ENCODE results near the gene RBM20. TPM values are rescaled to one million over a fixed set of nuclear protein-coding genes. Genes with fewer than 3 reads are reported as not detected.
"Not testable (repeated sequence)": the region's sequence is repeated elsewhere in the genome, so short reads cannot be mapped to it uniquely, and the experiment has no call there.

Gene RBM20
- total and polyA plus RNA-seq, 12 donors: 0.07 to 2.3 (median 0.28) TPM; not detected in 2

- intact Hi-C loops (cut with DNase I): no loop called here
- DNase-seq: no peak
- WGBS, 4 donors: 78 to 85% (median 81%) methylated on average over 10 of the region's 10 CpGs
- H3K9me3 ChIP-seq (replicated peaks in 1 of 3): no peaks in the 10 kb centered on the region
- no peak overlapping the region for H3K27ac ChIP-seq
- H3K27me3 ChIP-seq: no peaks in the 10 kb centered on the region
- TF ChIP-seq POLR2A (IDR thresholded peaks at IDR 0.05) (no peak), CTCF (IDR thresholded peaks at IDR 0.05) (no peak)
- no peak overlapping the region for H3K4me3 ChIP-seq
- no peaks in the 10 kb centered on the region for H3K4me1 ChIP-seq (replicated peaks in 1 of 2)
- no peaks in the 10 kb centered on the region for H3K36me3 ChIP-seq (replicated peaks in 1 of 2)
These were observed 56.9 kb downstream of the RBM20 start for GRCh38 chr10:110700947-110701616.

GRCh38 chr10:110701617-110701971 lies 57.5 kb downstream of the RBM20 start:
- no peaks in the 10 kb centered on the region for H3K27me3 ChIP-seq
- no peak overlapping the region for H3K4me3 ChIP-seq
- H3K36me3 ChIP-seq (replicated peaks in 1 of 2): no peaks in the 10 kb centered on the region
- H3K27ac ChIP-seq: no peak overlapping the region
- 62 to 73% (median 65%) methylated on average over 3 of the region's 3 CpGs for WGBS, 4 donors
- no peak for TF ChIP-seq CTCF (IDR thresholded peaks at IDR 0.05)
- no peak for TF ChIP-seq POLR2A (IDR thresholded peaks at IDR 0.05)
- H3K4me1 ChIP-seq (replicated peaks in 1 of 2): no peaks in the 10 kb centered on the region
- no peaks in the 10 kb centered on the region for H3K9me3 ChIP-seq (replicated peaks in 1 of 3)
- DNase-seq: no peak
- intact Hi-C loops (cut with DNase I): no loop called here

- TF ChIP-seq CTCF (IDR thresholded peaks at IDR 0.05): no peak
- no peak for TF ChIP-seq POLR2A (IDR thresholded peaks at IDR 0.05)
- Histone ChIP-seq H3K36me3 (replicated peaks in 1 of 2) (no peaks in the 10 kb centered on the region), H3K27ac (no peak overlapping the region), H3K4me1 (replicated peaks in 1 of 2) (peaks cover 0 to 5% of the 10 kb centered on the region in 2 donors), H3K4me3 (no peak overlapping the region), H3K9me3 (replicated peaks in 1 of 3) (no peaks in the 10 kb centered on the region), H3K27me3 (no peaks in the 10 kb centered on the region)
- DNase-seq: no peak
- intact Hi-C loops (cut with DNase I): no loop called here
These were observed 59.9 kb downstream of the RBM20 start for GRCh38 chr10:110704070-110704469.

- intact Hi-C loops (cut with DNase I): no loop called here
- Histone ChIP-seq H3K4me3 (no peak overlapping the region), H3K9me3 (replicated peaks in 1 of 3) (no peaks in the 10 kb centered on the region), H3K36me3 (replicated peaks in 1 of 2) (no peaks in the 10 kb centered on the region), H3K27me3 (no peaks in the 10 kb centered on the region), H3K27ac (no peak overlapping the region), H3K4me1 (replicated peaks in 1 of 2) (peaks cover 0 to 9% of the 10 kb centered on the region in 2 donors)
- TF ChIP-seq CTCF (IDR thresholded peaks at IDR 0.05): no peak
- TF ChIP-seq POLR2A (IDR thresholded peaks at IDR 0.05): no peak
- WGBS, 4 donors: 54 to 79% (median 69%) methylated on average over 5 of the region's 5 CpGs
- DNase-seq: no peak
These were observed 60.9 kb downstream of the RBM20 start for GRCh38 chr10:110704906-110705476.

GRCh38 chr10:110705596-110705995 lies 61.5 kb downstream of the RBM20 start:
- H3K27me3 ChIP-seq; H3K9me3 ChIP-seq (replicated peaks in 1 of 3); DNase-seq; H3K27ac ChIP-seq; H3K4me3 ChIP-seq; H3K4me1 ChIP-seq (replicated peaks in 1 of 2); H3K36me3 ChIP-seq (replicated peaks in 1 of 2); intact Hi-C loops (cut with DNase I): not testable (repeated sequence)
- 83 to 90% (median 89%) methylated on average over 4 of the region's 4 CpGs for WGBS, 4 donors

Data from adrenal gland (tissue), 12 donors.